ENCODE measurements around the gene DDX6. TPM values are rescaled to one million over a fixed set of nuclear protein-coding genes. Genes with fewer than 3 reads are reported as not detected.
A peak's percentile ranks its signal among the peaks of the same experiment; 100 is the strongest.
"Not testable (repeated sequence)": the region's sequence is repeated elsewhere in the genome, so short reads cannot be mapped to it uniquely, and the experiment has no call there.

Gene DDX6, protein sequence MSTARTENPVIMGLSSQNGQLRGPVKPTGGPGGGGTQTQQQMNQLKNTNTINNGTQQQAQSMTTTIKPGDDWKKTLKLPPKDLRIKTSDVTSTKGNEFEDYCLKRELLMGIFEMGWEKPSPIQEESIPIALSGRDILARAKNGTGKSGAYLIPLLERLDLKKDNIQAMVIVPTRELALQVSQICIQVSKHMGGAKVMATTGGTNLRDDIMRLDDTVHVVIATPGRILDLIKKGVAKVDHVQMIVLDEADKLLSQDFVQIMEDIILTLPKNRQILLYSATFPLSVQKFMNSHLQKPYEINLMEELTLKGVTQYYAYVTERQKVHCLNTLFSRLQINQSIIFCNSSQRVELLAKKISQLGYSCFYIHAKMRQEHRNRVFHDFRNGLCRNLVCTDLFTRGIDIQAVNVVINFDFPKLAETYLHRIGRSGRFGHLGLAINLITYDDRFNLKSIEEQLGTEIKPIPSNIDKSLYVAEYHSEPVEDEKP
- 100 to 1,000 TPM; 104 to 117 TPM for total RNA-seq
- long read RNA-seq, donor 1, full-length matches to known transcripts = 6 of 7 reads
- long read RNA-seq, donor 1, partial matches to known transcripts = 1 of 7 reads
- long read RNA-seq, donor 1, other reads (novel, unspliced or antisense) = 0 of 7 reads
- long read RNA-seq, donor 2, full-length matches to known transcripts = 18 of 31 reads
- long read RNA-seq, donor 2, partial matches to known transcripts = 4 of 31 reads
- long read RNA-seq, donor 2, other reads (novel, unspliced or antisense) = 9 of 31 reads

DNA sequence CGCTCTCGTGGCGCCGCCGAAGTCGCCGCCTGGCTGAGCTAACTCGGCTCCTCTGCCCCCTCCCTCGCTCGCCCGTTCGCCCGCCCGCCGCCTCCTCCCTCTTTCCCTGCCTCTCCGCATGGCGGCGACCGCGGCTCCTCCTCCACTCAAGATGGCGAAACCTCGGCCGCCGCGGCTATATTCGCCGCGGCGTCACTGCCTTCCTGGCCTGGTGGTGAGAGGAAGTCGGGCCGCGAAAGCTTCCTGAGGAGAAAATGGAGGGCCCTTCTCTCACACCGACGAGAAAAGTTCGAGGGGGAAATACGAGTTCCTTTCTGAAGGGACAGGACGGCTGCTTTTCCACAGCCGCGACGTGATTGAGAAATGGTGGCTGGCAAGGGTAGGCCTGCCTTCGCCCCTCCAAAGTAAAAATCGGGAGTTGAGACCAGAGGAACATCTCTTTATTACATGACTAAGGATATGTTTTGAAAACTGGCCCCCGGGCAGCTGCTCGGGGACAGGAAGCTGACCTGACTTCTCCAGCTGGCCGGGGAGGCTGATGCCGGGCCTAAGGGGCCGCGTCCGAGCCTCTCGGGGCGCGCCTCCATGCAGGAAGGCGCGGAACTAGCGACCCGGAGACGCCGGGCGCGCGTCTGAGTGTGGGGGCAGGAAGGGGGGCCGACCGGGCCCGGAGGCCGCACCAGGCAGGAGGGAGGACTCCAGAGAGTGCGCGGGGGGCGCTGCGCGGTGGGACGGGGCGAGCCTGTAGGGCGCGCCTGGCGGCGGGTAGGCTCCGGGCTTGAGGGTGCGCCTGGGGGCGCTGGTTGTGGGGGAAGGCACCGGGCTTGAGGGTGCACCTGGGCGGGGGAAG lies at the start of gene DDX6:
Gene DDX6 (minus strand): TSS at position 54 of the 850 bp plus-strand sequence. CDS start 4,913 bp downstream, outside the sequence.
- peak; percentile 98 for DNase-seq (ENCODE audit: low spot score)
- intact Hi-C loops (cut with DNase I) = no loop called here

DNA sequence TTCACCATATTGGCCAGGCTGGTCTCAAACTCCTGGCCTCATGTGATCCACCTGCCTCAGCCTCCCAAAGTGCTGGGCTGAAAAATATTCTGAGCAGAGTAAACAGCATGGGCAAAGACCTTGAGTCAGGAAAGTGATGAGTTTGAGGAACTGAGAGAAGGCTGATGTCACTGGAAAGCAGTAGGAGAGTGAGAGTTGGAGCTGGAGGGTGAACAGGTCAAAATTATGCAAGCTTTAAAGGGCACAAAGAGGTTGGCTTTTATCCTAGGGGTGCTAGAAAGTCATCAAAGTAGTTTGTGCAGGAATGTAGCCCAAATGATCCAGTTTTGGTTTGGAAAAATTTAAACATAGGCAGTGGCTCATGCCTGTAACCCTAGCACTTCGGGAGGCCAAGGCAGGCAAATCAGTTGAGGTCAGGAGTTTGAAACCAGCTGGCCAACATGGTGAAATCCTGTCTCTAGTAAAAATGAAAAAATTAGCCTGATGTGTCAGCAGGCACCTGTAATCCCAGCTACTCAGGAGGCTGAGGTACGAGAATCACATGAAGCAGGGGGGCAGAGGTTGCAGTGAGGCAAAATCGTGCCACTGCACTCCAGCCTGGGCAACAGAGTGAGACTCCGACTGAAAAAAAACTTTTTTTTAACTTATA lies 48.1 kb upstream of the DDX6 start:
- intact Hi-C loops (cut with DNase I) = no loop called here
- peak; percentile 16 for DNase-seq (ENCODE audit: low spot score)

DNA sequence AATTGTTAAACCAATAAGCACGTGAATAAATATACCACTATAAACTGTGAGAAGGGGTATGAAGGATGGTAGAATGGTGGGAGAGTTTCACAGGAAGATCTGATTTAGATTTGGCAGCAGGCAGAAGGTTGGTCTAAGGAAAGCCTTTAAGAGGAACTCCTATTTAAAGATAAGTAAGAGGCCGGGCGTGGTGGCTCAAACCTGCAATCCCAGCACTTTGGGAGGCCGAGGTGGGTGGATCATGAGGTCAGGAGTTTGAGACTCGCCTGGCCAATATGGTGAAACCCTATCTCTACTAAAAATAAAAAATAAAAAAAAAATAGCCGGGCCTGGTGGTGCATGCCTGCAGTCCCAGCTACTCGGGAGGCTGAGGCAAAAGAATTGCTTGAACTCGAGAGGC lies 46.9 kb upstream of the DDX6 start:
- DNase-seq (ENCODE audit: low spot score) = no peak
- intact Hi-C loops (cut with DNase I) = no loop called here

DNA sequence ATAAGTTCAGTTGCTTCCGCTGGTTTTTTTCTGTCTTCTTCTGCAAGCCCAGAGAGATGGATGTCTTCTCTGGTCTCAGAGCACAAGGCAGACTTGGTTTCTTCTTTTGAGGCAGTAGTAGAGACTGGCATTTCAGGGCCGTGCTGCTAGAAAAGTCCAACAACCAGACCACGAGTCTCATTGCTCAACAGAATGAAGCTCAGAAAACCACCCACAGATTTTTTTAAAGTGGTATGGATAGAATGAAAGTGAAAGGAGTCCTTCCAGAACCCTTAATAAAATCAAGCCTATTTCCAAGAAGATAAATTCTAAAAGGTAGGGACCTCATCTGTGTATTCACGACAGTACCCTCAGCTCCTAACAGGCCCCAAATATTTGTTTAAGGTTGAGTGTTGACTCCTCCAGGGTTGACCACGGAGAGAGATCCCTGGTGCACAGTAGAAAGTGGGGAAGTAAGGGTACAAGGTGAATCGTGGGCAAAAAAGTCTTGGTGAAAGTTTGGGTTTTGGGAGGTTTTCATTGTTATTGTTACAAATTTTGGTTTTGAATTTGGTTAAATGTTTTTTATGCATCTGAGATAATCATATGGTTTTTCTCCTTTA lies 43.6 kb upstream of the DDX6 start:
- no peak for DNase-seq (ENCODE audit: low spot score)
- intact Hi-C loops (cut with DNase I) = no loop called here

DNA sequence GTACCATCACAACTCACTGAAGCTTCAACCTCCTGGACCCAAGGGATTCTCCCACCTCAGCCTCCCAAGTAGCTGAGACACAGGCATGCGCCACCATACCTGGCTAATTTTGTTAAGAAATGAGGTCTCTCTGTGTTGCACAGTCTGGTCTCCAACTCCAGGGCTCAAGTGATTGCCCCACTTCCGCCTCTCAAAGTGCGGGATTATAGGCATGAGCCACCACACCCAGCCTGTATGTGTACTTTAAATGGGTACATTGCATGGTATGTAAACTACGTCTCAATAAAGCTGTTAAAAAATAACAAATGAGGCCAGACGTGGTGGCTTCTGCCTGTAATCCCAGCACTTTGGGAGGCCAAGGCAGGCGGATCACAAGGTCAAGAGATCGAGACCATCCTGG lies 36.2 kb upstream of the DDX6 start:
- DNase-seq (ENCODE audit: low spot score) = no peak
- intact Hi-C loops (cut with DNase I) = no loop called here

DNA sequence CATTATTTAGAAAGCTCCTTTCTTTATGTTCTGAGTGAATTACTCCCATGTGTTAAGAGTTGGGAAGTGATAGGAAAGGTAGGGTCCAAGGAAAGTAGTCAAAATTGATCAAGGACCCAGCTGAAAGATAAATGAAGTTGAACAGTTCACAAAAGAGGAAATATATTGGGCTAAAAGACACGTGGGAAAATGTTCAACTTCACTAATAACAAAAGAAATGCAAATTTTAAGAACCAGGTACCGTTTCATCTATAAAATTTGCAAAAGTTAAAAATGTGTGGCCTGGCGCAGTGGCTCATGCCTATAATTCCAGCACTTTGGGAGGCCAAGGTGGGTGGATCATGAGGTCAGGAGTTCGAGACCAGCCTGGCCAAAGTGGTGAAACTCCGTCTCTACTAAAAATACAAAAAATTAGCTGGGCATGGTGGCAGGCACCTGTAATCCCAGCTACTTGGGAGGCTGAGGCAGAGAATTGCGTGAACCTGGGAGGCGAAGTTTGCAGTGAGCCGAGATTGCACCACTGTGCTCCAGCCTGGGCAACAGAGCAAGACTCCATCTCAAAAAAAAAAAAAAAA lies 32.1 kb upstream of the DDX6 start:
- intact Hi-C loops (cut with DNase I); DNase-seq (ENCODE audit: low spot score): not testable (repeated sequence)

DNA sequence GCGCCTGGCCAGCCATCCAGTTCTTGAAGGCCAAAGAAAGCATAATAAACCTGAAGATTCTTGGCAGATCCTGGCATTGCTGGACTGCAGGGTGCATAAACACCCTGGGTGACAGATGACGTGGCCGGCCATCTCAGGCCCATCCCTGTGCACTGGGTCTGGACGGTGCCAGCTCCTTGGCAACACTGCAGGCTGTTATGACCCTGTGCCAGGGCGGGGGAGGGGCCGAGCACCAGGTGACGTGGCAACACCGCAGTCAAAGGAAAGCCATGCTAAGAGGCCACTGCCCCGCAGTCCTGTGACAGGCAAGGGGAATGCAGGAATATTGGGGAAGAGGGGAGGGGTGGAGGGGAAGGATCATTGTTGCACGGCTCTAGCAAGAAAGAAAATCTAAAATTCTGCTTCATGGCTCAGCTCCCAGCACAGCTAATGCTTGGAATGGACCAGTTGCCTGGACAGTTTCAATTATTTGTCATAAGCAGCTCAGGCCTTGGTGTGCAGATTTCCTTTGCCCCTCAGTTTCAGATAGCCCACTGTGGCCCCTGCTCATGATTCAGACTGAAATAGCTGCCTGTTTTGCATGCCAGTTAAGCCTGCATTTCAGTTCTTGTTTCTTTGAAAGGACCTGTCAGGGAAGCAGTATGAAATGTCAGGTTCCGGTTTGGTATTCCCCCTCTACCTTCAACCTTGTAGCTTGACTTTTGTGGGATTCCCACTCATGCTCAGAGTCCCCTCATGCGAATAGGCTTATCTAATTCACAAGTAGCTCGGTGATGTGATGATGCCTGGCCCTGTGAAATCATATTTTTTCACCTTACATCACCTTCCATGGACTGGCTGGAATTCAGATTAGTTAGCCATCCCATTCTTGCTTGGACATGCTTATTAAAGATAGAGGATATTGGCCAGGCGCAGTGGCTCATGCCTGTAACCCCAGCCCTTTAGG lies 29.7 kb upstream of the DDX6 start:
- intact Hi-C loops (cut with DNase I) = no loop called here
- DNase-seq (ENCODE audit: low spot score) = peak; percentile 84

DNA sequence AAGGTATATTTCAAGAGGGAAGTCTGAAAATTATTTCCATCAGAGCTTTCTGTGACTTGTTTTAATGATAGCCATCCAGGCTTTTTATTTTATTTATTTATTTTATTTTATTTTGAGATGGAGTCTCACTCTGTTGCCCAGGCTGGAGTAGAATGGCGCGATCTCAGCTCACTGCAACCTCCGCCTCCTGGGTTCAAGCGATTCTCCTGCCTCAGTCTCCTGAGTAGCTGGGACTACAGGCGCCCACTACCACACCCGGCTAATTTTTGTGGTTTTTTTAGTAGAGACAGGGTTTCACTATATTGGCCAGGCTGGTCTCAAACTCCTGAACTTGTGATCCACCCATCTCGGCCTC lies 29.0 kb upstream of the DDX6 start:
- DNase-seq (ENCODE audit: low spot score); intact Hi-C loops (cut with DNase I): not testable (repeated sequence)

DNA sequence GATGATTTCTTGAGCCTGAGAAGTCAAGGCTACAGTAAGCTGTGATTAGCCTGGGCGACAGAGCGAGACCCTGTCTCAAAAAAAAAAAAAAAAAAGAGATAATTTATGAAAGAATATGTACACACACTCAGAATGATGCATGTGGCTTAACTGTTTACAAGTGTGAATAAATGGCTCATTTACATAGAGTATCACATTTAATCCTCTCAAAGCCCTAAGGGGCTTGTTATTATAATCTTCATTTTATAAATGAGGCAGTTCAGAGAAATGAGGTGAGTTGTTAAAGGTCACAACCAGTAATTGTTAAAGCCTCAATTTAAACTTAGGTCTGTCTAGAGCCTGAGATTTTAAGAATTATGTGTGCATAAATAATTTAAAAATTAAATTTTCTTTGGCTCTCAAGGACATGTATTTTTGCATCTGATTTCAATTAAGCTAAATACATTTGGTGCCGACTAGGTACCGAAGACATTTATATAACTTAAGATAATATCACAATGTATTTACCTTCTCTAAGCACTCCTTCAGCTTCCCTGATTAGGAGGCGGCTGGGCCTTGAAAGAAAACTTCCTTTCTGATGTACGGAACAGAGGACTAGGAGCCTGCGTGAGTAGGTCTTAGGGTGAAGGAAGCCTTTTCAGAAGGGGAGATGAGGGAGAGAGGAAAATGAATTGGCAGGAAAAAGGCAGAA lies 28.5 kb upstream of the DDX6 start:
- intact Hi-C loops (cut with DNase I) = no loop called here
- DNase-seq (ENCODE audit: low spot score) = no peak

DNA sequence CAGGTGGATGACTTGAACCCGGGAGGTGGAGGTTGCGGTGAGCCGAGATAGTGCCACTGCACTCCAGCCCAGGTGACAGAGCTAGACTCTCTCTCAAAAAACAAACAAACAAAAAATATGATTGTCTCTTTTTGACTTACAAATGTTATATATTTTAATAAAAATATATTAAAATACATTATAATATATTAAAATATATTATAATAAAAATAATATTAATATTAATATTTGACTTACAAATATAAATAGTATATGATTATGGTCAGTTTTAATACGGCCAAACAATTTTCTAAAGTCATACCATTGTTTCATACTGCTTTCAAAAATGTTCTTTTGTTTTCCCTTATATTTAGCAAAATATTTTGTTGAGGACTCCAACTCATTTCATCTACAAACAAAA lies 27.2 kb upstream of the DDX6 start:
- intact Hi-C loops (cut with DNase I) = no loop called here

DNA sequence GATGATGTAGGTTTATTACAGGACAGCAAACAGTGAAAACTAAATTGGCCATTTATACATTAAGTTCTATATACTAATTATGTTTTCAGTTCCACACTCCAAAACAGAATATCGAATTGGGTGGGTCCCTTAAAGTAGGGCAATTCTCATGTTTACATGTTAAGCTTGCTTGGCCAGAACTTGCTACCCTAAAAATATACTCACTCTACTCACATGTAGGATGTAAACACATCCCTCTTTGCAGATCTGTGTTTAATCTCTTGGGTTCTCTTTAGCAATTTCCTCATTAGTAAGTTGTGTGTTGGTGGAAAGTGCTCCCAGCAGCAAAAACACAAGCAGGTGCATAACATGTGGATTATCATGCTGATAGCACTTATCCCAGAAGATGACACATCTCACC lies 22.6 kb upstream of the DDX6 start:
- intact Hi-C loops (cut with DNase I) = no loop called here
- no peak for DNase-seq (ENCODE audit: low spot score)

More for the DNA sequence above, 27.2 kb upstream of the DDX6 start:
- DNase-seq (ENCODE audit: low spot score) = no peak

DNA sequence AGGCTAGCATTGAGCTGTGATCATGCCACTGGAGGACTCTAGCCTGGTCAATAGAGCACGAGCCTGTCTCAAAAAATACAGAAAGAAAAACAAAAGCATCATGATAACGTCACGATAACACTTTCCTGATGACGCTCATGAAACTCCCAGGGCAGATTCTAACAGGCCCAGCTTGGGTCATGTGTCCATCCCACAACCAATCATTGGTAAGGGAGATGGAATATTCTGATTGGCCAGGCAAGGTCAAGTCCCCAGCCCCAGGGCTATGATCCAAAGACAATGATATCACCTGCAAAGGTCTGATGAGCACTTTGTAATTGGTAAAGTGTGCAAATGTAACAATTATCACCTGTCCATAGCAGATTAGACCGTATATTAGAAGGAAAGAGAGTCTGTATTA lies 21.5 kb upstream of the DDX6 start:
- intact Hi-C loops (cut with DNase I) = no loop called here
- no peak for DNase-seq (ENCODE audit: low spot score)

DNA sequence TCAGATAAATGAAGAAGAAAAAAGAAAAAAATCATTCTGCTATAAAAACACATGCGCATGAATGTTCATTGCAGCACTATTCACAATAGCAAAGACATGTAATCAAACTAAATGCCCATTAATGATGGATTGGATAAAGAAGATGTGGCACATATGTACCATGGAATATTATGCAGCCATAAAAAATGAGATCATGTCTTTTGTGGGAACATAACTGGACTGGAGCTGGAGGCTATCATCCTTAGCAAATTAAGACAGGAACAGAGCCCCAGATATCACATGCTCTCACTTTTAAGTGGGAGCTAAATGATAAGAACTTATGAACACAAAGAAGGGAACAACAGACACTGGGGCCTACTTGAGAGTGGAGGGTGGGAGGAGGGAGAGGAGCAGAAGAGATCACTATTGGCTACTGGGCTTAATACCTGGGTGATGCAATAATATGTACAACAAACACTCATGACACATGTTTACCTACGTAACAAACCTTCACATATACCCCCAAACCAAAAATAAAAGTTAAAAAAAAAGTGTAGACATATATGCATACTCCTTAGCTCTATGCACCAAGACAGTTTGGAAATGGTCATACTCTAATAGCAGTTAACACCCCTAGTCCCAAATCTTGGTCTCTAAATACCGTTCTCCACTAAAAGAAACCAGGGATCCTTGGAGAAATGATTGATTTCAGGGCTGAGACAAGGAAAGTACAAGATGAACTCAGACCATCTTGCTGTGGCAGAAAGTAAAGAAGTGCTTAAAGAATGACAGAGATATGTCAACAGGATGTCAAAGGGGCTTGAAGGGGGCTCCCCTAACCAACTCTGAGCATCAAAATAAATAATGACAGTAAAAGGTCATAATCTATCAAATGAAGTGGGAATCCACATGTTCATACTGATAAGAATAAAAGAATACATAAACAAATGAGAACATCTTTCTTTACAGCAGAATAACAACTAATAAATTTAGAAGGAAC lies 17.1 kb upstream of the DDX6 start:
- intact Hi-C loops (cut with DNase I) = no loop called here

DNA sequence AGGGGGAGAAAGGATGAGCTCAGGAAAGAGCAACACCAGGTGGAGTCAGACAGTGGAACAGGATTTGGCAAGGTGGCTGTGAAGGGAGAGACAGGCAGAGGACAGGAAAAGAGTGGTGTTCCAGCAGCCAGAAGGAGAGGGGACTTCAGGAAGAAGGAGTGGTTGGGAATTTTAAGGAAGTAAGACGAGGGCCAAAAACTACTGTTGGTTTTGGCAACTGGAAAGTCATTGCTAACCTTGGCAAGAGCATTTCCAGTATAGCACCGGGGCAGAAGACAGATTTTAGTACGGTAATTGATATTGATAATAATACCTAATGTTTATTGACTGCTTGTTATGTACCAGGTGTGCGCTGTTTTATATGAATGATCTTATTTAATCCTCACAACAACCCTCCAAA lies 15.4 kb upstream of the DDX6 start:
- no peak for DNase-seq (ENCODE audit: low spot score)
- intact Hi-C loops (cut with DNase I) = no loop called here

More for the DNA sequence above, 17.1 kb upstream of the DDX6 start:
- no peak for DNase-seq (ENCODE audit: low spot score)

DNA sequence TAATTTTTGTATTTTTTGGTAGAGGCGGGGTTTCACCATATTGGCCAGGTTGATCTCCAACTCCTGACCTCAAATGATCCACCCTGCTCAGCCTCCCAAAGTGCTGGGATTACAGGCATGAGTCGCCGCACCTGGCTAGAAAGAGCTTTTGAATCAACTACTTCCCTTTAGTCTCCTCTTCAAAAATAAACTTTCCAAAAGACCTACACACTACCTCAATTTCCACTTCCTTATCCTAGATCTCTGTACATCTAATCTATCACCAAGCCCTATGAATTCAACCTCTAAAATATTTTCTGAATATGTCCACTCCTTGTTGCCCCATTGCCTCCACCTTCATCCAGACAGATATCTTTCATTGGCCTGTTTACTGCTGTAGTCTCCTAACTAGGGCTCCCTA lies 13.1 kb upstream of the DDX6 start:
- intact Hi-C loops (cut with DNase I) = no loop called here
- DNase-seq (ENCODE audit: low spot score) = no peak

DNA sequence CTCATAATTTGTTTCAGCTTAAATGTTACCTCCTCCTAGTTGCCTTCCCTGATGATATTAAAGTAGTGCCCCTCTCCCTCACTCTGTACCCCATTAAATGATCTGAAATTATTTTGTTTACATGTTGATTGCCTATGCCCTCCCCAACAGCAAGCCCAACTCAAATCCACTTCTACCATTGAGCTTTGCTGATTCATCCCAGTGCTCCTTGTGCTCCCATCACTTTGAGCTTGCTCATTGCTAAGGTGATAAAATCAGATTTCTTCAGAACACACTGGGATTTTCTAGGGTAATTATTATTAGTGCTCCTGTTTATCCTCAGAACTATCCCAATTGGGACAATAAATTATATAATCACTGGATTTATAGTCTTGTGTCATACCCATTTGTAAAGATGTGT lies 8.4 kb upstream of the DDX6 start:
- intact Hi-C loops (cut with DNase I) = no loop called here
- DNase-seq (ENCODE audit: low spot score) = no peak

Data from posterior vena cava (tissue), 2 donors.